HG02884 (cell line): ENCODE data around the gene ART3.
"Not testable (repeated sequence)": the region's sequence is repeated elsewhere in the genome, so short reads cannot be mapped to it uniquely, and the experiment has no call there.

Experiments
- ATAC-seq: cut with Tn5 transposase; IDR thresholded peaks from one replicate; pipeline ENCODE4 v1.9.1; 2021; ENCODE audit warnings: mild to moderate bottlenecking, moderate library complexity; ENCODE audit not compliant: unreplicated experiment

ART3 gene, protein sequence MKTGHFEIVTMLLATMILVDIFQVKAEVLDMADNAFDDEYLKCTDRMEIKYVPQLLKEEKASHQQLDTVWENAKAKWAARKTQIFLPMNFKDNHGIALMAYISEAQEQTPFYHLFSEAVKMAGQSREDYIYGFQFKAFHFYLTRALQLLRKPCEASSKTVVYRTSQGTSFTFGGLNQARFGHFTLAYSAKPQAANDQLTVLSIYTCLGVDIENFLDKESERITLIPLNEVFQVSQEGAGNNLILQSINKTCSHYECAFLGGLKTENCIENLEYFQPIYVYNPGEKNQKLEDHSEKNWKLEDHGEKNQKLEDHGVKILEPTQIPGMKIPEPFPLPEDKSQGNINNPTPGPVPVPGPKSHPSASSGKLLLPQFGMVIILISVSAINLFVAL

DNA sequence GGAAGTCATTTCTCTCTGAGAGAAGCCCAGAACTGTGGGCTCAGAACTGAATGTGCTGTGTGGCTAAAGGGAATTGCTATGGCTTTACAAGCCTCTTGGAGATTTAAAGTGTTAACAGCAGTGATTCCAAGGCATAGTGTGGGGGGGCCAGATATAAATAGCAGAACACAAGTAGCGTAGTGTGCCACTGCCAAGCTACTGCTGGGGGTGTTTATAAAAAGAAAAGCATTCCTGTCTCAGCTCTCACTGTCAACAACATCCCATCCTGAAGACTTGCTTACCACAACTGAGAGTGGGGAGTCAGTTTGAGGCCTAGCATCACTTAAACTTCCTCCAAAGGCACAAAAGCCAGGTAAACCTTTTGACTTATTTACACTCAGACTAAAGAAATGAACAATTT, at the start of gene ART3:
TSS of gene ART3 (plus strand) at position 242 of the 400 bp plus-strand sequence. CDS start 1,181 bp downstream, outside the sequence.
- no peak for ATAC-seq

DNA sequence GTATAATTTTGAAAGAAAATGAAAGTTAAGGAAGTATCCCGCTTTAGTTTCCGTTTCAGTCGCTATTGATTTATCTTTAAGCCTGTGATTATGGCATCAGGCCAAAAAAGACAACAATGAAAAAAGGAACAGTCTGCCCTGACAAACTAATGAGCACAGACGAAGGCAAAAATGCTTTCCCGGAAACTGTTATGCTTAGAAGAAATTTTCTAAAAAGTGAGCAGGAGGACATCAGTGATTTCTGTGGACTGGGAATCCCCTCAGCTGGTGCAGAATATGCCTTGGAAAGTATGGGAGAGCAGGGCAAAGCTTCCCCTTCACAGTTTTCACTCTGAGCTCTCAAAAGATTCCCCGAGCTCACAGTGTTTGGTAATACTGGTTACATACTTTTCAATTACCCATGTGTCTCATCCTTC, 46.2 kb upstream of the ART3 start:
- ATAC-seq = no peak

DNA sequence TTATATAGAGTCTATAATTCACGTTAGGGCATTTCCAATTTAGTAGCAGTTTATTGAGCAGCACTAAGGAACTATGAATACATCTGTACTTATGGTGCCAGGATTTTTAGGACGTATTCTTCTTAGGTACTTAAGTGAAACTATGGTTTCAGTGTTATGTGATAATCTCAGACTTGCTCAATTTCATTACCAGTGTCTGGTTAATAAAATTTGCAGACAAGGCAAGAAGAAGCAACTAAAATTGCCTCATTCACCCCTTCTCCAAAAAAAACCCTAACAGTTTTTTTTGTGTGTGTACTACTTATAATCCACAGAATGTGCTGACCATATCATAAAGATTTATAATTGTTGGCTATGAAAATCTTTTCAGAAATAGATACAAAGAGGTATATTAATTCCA, 45.2 kb upstream of the ART3 start:
- ATAC-seq = no peak

DNA sequence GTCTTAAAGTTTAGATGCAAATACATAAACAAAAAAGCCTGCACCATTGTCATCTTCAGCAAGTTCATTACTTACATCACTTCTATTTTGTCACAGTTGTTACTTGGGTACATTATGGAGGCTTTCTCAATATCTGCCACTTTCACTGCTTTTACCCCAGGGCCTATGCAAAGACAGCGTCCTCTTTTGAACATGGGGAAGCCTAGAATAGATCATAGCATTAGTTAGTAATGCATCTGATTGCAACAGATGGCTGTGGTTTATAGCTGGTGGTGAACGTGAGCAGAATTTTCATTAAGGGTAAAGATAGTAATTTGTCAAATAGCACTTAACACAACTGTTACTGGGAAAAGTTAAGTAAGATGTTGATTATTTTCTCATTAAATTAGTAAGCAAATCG, 39.4 kb upstream of the ART3 start:
- peak; percentile 62 for ATAC-seq

DNA sequence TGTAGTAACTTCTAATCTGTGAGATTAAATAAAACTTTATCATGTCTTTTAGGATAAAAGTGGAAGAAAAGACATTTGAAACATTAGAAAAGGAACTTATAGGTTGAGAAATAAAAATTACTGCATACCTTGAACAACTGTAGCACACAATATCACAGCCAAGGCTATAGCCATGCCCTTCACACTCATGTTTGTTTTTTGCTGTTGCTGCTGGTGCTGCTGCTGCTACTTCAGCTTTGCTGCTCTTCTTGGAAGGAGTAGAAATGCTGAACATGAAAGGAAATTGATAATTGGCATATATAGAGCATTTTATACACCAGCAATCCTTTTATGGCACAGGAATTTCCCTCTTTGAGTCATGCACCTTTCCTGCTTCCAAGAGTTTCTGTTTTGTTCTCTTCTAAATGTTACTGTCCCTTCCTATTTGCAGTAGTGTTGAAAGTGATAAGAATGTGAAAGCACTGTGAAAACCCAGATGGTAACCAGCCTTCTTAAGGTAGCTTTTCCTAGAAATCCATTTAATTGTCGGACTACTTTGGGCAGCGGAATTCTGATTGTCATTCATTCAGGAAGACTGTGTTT, 38.6 kb upstream of the ART3 start, which contains the start of gene CXCL11:
TSS of gene CXCL11 (minus strand) at position 272 of the 582 bp plus-strand sequence. CDS start at position 189, 83 bp downstream.
- no peak for ATAC-seq

DNA sequence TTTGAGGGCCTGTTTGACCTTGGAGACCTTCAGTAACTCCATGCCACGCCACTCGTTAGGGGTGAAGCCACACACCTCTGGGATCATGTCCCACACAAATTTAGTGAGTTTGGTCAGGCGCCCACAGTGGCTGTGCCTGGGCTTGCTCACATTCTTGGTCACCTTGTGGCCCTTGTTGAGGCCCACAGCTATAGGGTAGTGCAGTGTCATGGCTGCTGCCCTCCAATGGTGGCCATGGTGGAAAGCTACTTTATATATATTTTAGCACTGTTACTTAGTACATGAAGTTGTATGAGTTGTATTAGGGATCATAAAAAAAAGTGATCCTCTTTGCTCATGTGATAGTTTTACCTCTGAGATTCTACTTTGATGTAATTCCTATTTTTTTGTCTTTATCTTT, 37.7 kb upstream of the ART3 start:
- ATAC-seq = no peak

DNA sequence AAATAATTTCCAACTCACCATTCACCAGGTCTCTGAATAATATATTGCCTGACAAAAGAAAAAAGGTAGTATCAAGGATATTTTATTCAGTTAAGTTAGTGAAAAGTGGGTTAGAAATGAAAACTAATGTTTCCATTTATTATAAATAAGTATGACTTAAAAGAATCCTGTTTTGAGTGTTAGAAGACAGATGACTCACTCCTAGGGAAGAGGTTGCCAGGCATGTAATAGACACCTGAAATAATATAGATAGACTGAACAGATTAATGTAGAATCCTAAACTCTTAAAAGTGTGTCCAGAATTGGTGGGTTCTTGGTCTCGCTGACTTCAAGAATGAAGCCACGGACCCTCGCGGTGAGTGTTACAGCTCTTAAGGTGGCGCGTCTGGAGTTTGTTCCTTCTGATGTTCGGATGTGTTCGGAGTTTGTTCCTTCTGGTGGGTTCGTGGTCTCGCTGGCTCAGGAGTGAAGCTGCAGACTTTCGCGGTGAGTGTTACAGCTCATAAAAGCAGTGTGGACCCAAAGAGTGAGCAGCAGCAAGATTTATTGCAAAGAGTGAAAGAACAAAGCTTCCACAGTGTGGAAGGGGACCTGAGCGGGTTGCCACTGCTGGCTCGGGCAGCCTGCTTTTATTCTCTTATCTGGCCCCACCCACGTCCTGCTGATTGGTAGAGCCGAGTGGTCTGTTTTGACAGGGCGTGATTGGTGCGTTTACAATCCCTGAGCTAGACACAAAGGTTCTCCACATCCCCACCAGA, 32.1 kb upstream of the ART3 start:
- ATAC-seq = not testable (repeated sequence)

DNA sequence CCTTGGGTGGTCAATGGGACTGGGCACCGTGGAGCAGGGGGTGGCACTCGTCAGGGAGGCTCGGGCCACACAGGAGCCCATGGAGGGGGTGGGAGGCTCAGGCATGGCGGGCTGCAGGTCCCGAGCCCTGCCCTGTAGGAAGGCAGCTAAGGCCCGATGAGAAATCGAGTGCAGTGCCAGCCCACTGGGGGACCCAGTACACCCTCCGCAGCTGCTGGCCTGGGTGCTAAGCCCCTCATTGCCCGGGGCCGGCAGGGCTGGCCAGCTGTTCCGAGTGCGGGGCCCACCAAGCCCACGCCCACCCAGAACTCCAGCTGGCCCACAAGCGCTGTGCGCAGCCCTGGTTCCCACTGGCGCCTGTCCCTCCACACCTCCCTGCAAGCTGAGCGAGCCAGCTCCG, 31.2 kb upstream of the ART3 start:
- ATAC-seq = not testable (repeated sequence)

DNA sequence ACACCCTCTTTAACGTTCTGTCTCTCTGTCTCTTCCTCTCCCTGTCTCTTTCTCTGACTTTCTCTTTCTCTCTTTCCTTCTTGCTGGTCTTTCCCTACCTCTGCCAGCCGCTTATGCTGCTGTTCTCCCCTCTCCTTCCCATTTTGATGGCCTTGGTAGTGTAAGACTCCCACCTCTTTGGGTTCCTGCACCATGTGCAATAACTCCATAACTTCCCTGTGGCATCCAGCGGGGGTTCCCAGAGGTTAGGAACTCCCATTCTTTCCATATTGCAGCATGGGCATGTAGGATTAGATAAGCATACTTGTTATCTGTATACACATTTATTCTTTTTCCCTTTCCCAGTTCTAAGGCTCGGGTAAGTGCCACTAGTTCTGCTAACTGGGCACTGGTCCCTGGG, 29.8 kb upstream of the ART3 start:
- ATAC-seq = not testable (repeated sequence)

DNA sequence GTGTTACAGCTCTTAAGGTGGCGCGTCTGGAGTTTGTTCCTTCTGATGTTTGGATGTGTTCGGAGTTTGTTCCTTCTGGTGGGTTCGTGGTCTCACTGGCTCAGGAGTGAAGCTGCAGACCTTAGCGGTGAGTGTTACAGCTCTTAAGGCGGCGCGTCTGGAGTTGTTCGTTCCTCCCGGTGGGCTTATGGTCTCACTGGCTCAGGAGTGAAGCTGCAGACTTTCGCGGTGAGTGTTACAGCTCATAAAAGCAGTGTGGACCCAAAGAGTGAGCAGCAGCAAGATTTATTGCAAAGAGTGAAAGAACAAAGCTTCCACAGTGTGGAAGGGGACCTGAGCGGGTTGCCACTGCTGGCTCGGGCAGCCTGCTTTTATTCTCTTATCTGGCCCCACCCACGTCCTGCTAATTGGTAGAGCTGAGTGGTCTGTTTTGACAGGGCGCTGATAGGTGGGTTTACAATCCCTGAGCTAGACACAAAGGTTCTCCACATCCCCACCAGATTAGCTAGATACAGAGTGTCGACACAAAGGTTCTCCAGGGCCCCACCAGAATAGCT, 24.6 kb upstream of the ART3 start:
- not testable (repeated sequence) for ATAC-seq

DNA sequence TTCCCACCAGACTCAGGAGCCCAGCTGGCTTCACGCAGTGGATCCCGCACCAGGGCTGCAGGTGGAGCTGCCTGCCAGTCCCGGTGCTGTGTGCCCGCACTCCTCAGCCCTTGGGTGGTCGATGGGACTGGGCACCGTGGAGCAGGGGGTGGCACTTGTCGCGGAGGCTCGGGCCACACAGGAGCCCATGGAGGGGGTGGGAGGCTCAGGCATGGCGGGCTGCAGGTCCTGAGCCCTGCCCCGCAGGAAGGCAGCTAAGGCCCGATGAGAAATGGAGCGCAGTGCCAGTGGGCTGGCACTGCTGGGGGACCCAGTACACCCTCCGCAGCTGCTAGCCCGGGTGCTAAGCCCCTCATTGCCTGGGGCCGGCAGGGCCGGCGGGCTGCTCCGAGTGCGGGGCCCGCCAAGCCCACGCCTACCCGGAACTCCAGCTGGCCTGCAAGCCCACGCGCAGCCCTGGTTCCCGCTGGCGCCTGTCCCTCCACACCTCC, 23.9 kb upstream of the ART3 start:
- not testable (repeated sequence) for ATAC-seq

DNA sequence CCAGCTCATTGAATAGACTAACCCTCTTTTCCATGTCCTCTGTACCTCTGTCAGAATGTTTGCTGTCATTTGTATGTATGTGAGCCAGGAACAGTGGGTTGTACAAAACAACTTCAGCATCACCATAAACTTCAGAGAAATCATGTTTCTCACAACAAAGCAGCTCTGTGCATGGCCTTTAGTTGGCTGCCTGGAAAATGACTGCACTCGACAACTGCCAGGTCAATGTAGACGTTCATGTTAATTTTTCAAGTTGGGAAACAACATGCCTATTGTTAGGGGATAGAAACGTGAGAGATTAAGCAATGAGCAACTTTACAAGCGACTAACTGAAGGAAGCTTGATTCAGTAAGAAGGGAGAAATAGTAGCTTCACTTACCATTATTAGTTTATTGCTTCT, 20.8 kb upstream of the ART3 start:
- no peak for ATAC-seq

DNA sequence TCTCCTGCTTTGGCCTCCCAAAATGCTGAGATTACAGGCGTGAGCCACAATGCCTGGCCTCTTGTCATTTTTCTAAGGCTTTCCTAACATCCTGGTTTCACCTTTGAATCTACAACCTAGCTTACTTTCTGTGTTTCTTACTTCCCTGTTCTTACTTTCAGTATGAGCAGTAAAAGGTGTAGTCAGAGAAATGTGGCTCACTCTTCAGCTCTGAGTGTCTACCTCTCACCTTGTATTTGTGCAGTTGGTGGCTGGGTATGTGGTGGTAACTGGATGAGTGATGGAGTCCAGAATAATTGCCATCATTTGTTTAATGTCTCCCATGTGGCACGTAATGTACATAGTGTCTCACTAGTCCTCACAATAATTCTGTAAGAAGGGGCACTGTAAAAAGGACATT, 19.5 kb upstream of the ART3 start:
- peak; percentile 97 for ATAC-seq

DNA sequence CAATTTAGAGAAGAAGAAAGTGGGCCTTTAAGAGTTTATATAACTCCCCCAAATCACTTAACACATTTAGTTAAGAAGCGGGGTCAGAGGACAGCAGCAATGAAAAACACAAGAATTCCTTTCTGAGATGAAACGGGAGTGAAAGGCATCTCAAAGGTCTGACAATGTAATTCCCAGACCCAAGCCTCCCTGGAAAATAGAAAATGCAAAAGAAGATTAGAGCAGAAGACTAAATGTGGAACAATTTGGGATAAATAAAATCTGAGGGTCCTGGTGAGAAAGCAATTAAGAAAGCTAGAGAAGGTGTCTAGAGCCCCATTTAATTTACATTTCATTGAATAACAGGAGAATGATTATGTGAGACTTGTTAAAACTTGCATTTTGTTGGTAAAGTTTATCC, 19.1 kb upstream of the ART3 start:
- no peak for ATAC-seq

DNA sequence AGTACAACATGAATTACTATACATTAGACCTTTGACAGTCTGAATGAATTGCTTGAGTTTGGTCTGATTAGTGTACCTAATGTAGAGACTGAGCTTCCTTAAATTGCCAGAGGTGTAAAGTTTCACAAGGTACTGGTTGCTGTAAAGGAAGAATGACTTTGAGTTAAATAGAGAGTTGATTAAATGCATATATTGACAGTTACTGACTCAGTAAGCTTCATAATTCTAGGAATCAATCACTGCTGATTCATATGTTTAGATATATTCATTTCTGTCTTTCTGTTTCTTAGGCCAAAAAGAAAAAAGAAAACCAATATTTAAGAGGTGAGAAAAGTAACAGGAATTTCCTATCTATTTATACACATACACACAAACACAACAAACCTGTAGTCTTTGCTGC, 16.2 kb upstream of the ART3 start:
- ATAC-seq = peak; percentile 48

DNA sequence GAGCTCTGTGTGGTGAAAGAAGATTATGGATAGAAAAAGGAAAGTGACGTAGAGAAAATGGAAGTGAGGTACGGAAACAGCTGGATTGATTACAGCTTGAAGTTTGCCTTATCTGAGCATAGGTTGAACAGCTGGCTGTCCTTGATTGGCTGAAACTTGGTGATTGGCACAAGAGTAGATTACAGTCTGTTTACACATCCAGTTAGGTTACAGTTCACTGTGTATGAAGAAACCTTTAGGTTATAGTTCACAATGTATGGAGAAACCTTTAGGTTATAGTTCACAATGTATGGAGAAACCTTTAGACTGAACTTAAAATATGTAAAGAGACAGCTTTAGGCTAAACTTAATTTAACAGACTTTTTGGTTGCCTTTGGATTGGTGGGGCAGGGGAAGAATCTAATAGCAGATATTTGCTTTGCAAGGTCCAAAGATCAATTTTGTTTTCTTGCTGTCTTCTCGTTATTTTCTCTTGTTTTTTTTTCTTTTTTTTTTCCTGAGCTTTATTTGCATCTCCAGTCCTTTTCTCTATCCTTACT, 15.6 kb upstream of the ART3 start:
- ATAC-seq = no peak

DNA sequence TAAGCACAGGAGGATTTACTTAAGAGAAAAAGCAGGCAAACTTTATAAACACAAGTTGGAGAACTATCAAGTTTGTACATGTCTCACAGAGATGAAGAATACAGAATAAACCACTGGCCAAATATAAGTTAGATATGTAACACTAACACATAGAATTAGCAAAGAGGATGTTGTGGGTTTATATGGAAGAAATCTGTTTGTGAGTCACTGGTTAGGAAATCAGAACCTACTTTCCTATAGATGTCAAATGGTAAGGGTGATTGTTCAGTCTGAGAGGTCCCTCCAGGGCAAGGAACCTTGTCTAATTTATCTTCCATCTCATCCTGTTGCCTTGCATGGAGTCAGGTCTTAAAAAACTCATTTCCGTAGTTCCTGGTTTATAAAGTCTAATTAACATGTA, 14.8 kb upstream of the ART3 start:
- no peak for ATAC-seq

DNA sequence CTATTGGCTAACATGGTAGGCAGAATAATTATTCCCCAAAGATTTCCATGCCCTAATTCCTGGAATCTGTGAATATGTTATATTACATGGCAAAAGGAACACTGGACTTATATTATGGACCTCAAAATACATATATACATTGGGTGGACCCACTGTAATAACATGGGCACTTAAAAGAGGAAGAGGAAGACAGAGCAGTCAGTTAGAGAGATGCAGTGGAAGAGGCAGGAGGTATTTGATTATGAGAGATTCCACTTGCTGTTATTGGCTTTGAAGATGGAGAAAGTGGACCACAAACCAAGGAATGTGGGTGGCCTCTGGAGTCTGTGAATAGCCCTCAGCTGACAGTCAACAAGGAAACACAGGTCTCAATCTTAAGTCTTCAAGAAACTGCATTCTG, 14.0 kb upstream of the ART3 start:
- no peak for ATAC-seq

DNA sequence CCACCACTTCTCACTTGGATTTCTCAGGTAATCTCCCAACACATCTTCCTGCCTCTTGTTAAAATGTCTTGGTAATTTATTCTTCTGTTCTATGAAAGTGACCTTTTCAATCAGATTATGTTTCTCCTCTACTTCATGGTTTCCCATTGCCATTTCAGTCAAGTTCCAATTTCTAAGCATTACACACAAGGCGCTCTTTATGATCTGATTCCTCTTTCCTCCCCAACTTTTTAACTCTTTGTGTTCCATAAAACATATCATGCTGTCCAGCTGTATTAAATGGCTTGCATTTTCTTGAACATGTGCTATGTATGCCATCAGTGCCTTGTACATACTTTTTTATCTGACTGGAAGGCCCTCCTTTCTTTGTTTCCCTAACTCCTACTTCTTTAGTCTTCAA, 13.1 kb upstream of the ART3 start:
- no peak for ATAC-seq

DNA sequence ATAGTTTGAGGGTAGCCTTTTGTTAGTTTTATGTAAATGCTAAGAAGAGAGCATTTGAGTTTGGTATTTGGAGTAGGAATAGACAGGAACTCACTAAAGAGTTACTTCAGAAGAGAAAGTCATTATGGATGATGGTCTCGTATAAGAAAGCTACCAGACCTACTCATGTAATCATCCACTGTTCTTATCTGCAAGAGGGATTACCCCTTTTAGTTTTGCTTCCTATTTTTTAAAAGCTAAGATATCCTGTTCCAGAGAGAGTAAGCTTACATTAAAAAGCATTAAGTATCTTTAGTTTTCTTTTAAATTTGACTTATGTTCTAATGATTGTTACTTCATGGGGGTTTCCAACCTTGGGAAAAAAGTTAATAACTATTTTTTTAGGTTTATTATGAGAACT, 12.5 kb upstream of the ART3 start:
- ATAC-seq = peak; percentile 55

DNA sequence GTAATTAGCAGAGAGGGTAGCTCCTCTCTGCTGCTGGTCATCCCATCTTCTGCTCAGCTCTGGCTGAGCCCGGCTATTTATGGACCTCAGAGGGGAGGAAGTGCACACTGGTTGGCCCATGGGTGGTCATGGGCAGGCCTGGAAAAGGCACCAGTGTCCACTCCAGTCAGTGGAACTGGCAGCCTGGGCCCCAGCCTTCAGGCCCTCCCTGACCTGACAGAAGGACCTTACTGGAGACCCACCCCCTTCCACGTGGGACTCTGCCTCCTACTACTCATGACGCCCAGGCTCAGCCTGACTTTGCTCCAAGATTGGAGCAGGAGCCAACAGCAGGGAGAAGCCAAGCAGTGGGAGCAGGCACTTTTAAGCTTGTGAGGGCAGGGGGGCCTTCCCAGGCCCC, 8.0 kb upstream of the ART3 start:
- ATAC-seq = no peak
